Stomach (tissue), 4 donors: ENCODE measurements around the gene STK24.

Experiments used
- CTCF ChIP-seq, 7 experiments: fragments of 450-650 bp in 4 of 7; fragments of 200-600 bp in 3 of 7; sonication (generic) in 3 of 7; IDR thresholded peaks; one replicate each; pipeline ENCODE4 v1.5.1; 2016 to 2019; ENCODE audit warnings: antibody characterized with exemption in 7 of 7, control low read depth in 2 of 7, mild to moderate bottlenecking in 1 of 7
- POLR2AphosphoS5 ChIP-seq, 3 donors: sonication (generic); formaldehyde crosslinking; IDR thresholded peaks; one replicate each; pipeline ENCODE4 v1.6.1; 2016; ENCODE audit warnings: antibody characterized with exemption in 3 of 3

GRCh38 chr13:98490195-98490836, 86.6 kb downstream of the STK24 start:
- no peak for TF ChIP-seq POLR2AphosphoS5 (IDR thresholded peaks at IDR 0.05)
- no peak for TF ChIP-seq CTCF (IDR thresholded peaks at IDR 0.05)
